GM12801 (cell line): ENCODE data around the gene FAM78A.

Experiments
- CTCF ChIP-seq: IDR thresholded peaks from one replicate; pipeline ENCODE4 v1.5.1; 2011; ENCODE audit warnings: control low read depth; ENCODE audit not compliant: insufficient read length; ENCODE audit errors: extremely low read depth

Gene FAM78A

GRCh38 chr9:131307974-131308373 is 31.7 kb upstream of the FAM78A start:
- TF ChIP-seq CTCF: no peak

- no peak for TF ChIP-seq CTCF
Observed at GRCh38 chr9:131306397-131307004, 30.2 kb upstream of the FAM78A start.

- TF ChIP-seq CTCF: no peak
Observed at GRCh38 chr9:131304676-131305355, 28.5 kb upstream of the FAM78A start.

GRCh38 chr9:131303381-131304321 is 27.3 kb upstream of the FAM78A start:
- no peak for TF ChIP-seq CTCF

GRCh38 chr9:131302244-131303075 is 26.1 kb upstream of the FAM78A start:
- no peak for TF ChIP-seq CTCF

GRCh38 chr9:131300444-131300843 is 24.1 kb upstream of the FAM78A start:
- TF ChIP-seq CTCF: no peak
